Measurements from ENCODE around the gene TRAFD1.

DNA sequence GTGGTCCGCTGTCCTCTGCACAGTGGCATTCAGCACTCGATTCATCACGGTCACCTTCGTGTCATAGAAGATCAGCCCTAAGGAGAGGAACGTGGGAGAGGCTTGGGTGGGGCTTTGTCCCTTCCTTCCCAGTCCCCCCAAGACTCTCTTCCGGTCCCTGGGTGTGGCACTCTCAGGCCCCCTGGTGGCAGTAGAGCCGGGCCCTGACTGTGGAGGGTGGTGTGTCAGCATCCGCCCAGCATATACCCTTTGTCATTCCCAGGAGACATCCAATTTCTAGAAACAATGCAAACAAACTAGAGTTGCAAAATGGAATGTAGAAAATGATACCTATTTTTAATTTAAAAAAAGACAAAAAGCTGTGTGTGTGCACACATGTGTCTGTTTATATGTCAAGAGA, 45.0 kb downstream of the TRAFD1 start:
- TF ChIP-seq, protein P1, sequence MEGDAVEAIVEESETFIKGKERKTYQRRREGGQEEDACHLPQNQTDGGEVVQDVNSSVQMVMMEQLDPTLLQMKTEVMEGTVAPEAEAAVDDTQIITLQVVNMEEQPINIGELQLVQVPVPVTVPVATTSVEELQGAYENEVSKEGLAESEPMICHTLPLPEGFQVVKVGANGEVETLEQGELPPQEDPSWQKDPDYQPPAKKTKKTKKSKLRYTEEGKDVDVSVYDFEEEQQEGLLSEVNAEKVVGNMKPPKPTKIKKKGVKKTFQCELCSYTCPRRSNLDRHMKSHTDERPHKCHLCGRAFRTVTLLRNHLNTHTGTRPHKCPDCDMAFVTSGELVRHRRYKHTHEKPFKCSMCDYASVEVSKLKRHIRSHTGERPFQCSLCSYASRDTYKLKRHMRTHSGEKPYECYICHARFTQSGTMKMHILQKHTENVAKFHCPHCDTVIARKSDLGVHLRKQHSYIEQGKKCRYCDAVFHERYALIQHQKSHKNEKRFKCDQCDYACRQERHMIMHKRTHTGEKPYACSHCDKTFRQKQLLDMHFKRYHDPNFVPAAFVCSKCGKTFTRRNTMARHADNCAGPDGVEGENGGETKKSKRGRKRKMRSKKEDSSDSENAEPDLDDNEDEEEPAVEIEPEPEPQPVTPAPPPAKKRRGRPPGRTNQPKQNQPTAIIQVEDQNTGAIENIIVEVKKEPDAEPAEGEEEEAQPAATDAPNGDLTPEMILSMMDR (IDR thresholded peaks at IDR 0.05) = peak in 2 of 3 experiments; percentile 7 to 20
- no peak for TF ChIP-seq POLR2A (IDR thresholded peaks at IDR 0.05)
- TF ChIP-seq POLR2AphosphoS5 (IDR thresholded peaks at IDR 0.05; ENCODE audit: insufficient read depth in 1 of 2, low read depth in 1 of 2) = no peak

Measured in vagina (tissue), 2 donors.